NCI-H128 (cell line): ENCODE results near the gene LIG1.
A peak's percentile ranks its signal among the peaks of the same experiment; 100 is the strongest.
"Not testable (repeated sequence)": the region's sequence is repeated elsewhere in the genome, so short reads cannot be mapped to it uniquely, and the experiment has no call there.

ENCODE experiments used
- DNase-seq: peaks from one replicate; lab custom pipeline; 2025; ENCODE audit not compliant: unreplicated experiment; lab: John Stamatoyannopoulos, UW

The LIG1 gene

GRCh38 chr19:48122421-48122820 lies 47.7 kb downstream of the LIG1 start:
- DNase-seq, result no peak

DNA sequence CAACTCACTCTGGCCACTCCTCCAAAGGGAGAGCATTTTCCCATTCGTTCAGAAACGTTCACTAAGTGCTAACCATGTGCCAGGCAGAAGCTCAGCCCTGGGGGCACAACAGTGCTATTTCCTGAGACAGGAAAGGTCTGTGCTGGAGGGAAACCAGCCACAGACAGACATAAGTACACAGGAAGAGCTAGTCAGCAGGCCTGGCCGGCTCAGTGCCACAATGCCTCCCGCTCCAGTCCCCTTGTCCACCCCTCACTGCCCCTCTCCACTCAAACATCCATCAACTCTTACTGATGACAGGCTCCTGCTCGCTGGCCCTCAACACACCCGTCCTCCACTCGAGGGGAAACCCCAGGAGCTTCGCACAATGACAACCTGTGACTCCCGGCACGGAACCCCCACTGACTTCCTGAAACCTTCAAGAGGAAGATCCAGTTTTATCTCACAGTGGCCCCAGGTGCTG lies 48.2 kb downstream of the LIG1 start:
- DNase-seq, result no peak

- no peak for DNase-seq
Measured at GRCh38 chr19:48121066-48121465, 49.1 kb downstream of the LIG1 start.

DNA sequence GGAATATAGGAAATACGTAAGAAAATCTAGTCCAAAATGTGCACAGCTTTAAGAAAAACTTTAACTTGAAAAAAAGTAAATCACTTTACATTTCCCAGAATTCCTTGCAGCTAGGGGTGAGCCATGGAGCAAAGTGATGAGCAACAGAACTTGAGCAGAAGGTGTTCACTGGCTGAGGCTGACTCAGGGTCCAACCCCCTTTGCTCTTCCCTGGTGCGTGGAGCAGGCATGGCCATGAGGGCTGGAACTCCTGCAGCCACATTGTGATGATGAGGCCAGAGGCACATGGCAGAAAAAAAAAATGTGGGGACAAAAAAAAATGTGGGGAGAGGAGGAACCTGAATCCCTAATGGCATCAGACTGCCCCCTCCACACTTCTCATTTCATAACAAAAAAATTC lies 49.6 kb downstream of the LIG1 start:
- DNase-seq, result no peak

DNA sequence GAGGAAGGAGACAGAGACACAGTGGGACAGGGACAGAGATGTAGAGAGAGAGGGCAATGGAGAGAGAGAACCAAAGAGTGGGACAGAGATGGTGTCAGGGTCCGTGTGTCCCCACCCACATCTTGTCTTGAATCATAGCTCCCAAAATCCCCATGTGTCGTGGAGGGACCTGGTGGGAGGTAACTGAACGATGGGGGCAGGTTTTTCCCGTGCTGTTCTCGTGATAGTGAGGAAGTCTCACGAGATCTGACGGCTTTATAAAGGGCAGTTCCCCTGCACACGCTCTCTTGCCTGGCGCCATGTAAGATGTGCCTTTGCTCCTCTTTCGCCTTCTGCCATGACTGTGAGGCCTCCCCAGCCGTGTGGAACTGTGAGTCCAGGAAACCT lies 52.0 kb downstream of the LIG1 start:
- DNase-seq, result no peak

DNA sequence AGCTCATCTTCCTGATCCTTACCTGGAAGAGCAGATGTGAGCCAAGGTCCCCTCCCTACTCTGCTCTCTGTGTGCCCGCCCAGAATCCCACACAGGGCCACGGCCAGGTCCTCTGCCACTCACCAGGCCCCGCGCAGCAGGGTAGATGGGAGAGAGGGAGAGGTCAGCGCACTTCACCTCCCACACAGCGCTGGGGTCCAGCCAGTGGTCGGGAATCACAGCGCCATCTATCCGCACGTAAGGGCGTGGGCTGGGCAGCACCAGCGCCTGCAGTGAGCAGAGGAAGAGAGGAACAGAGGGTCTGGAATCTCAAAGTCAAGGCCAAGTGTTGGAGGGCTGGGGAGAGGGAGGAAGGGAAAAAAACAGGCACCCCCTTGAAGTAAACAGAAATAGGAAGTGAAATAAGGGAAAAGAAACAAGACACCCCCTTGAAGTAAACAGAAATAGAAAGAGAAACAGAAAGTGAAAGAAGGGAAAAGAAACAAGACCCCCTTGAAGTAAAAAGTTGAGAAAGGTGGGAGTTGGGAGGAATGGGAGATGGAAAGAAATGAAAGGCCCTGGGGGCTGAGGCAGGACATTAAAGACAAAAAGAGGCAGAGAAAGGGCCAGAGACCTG lies 52.5 kb downstream of the LIG1 start:
- no peak for DNase-seq

- DNase-seq, result no peak
Measured at GRCh38 chr19:48113190-48113917, 56.8 kb downstream of the LIG1 start.

- DNase-seq, result no peak
Measured at GRCh38 chr19:48111280-48111679, 58.9 kb downstream of the LIG1 start.

DNA sequence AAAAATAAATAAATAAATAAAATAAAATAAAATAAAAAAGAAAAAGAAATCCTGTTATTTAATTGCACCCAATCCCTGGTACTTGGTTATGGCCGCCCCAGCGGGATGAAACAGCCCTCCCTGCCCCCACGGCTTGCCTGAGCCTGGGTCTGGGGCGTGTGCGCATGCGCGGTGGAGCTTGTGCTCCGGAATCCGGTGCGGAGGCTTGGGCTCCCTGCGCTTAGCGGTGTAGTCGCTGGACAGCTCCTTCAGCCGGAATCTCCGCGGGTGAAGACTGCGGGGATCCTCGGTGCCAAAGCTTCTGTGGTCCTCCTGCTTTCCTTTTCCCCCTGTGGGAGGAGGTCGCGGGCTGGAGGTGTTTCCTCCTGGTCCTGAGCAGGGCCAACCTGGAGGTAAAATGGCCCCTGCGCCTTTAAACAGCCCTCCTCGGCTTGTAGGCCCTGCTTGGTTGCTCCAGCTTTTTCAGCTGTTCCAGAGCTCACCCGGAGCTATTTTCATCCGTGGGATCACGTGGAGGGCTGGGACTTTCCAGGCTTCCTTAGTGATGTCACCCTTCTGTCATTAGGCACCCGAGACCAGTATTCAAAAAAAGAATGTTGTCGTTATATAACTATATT lies 59.7 kb downstream of the LIG1 start, which contains the start of gene PLA2G4C:
PLA2G4C (minus strand) TSS at position 468 of the 617 bp plus-strand sequence. CDS start 4,288 bp downstream, outside the sequence.
- peak; percentile 79 for DNase-seq

GRCh38 chr19:48108997-48109782 lies 61.0 kb downstream of the LIG1 start:
- no peak for DNase-seq

- no peak for DNase-seq
Measured at GRCh38 chr19:48103922-48104321, 66.2 kb downstream of the LIG1 start.

DNA sequence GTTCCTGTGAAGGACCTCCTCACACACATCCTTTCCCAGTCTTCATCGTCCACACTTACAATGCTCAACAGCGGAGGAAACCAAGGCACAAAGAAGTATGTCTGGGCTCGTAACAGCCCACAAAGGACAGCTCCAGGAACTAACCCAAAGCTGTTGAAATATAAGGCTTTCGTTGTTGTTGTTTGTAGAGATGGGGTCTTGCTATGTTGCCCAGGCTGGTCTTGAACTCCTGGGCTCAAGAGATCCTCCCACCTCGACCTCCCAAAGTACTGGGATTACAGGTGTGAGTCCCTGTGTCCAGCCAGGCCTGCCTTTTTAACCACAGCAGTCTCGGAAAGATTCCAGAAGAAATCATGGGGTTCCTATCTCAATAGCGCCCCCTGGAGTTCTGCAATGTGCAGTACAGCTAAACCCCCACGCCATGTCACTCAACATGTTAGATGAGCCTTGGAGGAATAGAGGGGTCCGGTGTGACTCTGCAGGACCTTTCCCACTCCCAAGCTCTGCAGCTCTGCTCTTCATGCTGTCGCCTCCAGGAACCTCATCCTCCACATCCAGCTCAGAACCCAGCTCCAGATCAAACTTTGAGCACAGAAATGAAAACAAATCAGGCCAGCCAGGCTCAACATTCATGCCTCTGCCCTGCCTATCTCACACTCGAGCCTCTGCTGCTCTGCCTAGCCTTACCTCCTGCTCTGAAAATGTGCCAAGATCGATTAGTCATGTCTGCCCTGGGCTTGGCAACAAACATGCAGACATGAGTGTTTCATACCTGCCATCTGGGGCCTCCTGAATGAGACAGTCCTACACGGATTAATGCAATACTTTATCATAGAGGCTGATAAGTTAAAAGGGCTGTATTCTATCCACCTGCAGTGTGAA lies 67.0 kb downstream of the LIG1 start:
- no peak for DNase-seq

- DNase-seq, result no peak
Measured at GRCh38 chr19:48095612-48096175, 74.5 kb downstream of the LIG1 start.

DNA sequence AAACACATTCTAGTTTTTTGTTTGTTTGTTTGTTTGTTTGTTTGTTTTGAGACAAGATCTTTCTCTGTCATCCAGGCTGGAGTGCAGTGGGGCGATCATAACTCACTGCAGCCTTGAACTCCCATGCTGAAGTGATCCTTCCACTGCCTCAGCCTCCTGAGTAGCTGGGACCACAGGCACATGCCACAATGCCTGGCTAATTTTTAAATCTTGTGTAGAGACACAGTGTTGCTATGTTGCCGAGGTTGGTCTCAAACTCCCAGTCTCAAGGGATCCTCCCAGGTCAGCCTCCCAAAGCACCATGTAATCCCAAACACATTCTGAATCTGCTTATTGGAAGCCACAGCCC lies 75.3 kb downstream of the LIG1 start:
- no peak for DNase-seq

GRCh38 chr19:48094129-48094854 lies 75.9 kb downstream of the LIG1 start:
- DNase-seq, result no peak

- not testable (repeated sequence) for DNase-seq
Measured at GRCh38 chr19:48091111-48091718, 78.9 kb downstream of the LIG1 start.

- DNase-seq, result no peak
Measured at GRCh38 chr19:48090281-48090802, 79.8 kb downstream of the LIG1 start.

DNA sequence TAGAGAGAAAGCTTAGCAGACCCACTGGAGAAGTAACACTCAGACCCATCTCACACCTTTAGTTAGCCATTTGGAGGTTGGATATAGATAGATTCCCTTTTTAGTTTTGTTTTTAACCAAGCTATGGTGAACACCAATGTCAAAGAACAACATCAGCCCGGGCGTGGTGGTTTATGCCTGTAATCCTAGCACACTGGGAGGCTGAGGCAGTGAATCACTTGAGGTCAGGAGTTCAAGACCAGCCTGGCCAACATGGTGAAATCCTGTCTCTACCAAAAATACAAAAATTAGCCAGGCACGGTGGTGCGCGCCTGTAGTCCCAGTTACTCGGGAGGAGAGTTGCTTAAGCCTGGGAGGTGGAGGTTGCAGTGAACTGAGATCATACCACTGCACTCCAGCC lies 81.2 kb downstream of the LIG1 start:
- DNase-seq, result not testable (repeated sequence)
